GM23248 (cell line): ENCODE measurements around the gene BRCA1.

Experiments
- EZH2 ChIP-seq: fragments of 200-600 bp; sonication (generic); IDR thresholded peaks from 2 replicates; pipeline ENCODE4 v1.6.1; 2018; ENCODE audit warnings: antibody characterized with exemption, mild to moderate bottlenecking; ENCODE audit not compliant: insufficient read depth, poor library complexity, severe bottlenecking
- EZH2phosphoT487 ChIP-seq: fragments of 200-600 bp; sonication (generic); IDR thresholded peaks from 2 replicates; pipeline ENCODE4 v1.6.1; 2018; ENCODE audit warnings: antibody characterized with exemption, moderate library complexity, mild to moderate bottlenecking, low read depth; ENCODE audit not compliant: insufficient read depth

DNA sequence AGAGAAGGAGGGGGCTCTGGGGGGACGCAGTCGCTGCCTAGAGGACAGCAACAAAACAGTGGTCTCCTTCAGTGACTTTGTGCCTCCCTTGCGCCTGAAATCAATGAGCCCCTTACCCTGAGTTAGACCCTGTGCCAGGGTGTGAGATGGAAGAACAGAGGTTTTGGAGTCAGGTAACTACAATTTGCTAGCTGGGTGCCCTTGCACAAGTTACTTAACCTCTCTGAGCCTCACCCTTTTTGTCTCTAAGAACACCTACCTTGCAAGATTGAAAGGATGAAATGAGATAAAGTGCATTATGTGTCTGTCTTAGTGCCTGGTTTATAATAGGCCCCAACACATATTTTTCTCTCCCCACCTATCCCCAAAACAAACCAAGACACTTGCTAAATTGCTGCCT lies 90.3 kb downstream of the BRCA1 start:
- TF ChIP-seq EZH2 = no peak
- TF ChIP-seq EZH2phosphoT487 = no peak
